GM12878 (cell line): ENCODE results near the gene WNT5B. TPM values are rescaled to one million over a fixed set of nuclear protein-coding genes. Genes with fewer than 3 reads are reported as not detected.
A peak's percentile ranks its signal among the peaks of the same experiment; 100 is the strongest.

Experiments
- ATAC-seq: fragments of 200-7000 bp; cut with Tn5 transposase; 3 replicates; pipeline ENCODE4 v1.9.1; 2020; ENCODE audit warnings: mild to moderate bottlenecking, moderate library complexity
- BruUV-seq: library from RNA; stranded (reverse); fragments of 400-500 nt; replicated peaks from 2 replicates; lab custom pipeline; 2021; lab: Mats Ljungman, UMichigan
- CTCF ChIA-PET: fragments of 300-600 bp; sonication (Branson Sonifier 250); formaldehyde crosslinking; extraction: SDS; loops from one replicate; lab custom pipeline; 2021; ENCODE audit warnings: inconsistent platforms; lab: Yijun Ruan, JAX
- POLR2A ChIA-PET: fragments of 350-600 bp; formaldehyde crosslinking; extraction: SDS; loops from one replicate; lab custom pipeline; 2021; ENCODE audit warnings: inconsistent platforms; lab: Charles Lee
- RAD21 ChIA-PET: fragments of 300-600 bp; sonication (Branson Sonifier 250); formaldehyde crosslinking; loops from one replicate; lab custom pipeline; 2023; ENCODE audit warnings: antibody characterized with exemption; ENCODE audit not compliant: unreplicated experiment; lab: Charles Lee
- SMC1A ChIA-PET: fragments of 300-600 bp; sonication (Branson Sonifier 250); formaldehyde crosslinking; loops from one replicate; lab custom pipeline; 2023; ENCODE audit not compliant: unreplicated experiment, uncharacterized antibody; lab: Charles Lee
- DNase-seq: peaks from one replicate; pipeline ENCODE4 v3.0.0-alpha.2; 2011; ENCODE audit warnings: low read depth, low spot score
- FAIRE-seq: peaks from 3 replicates; lab custom pipeline; 2011; peaks lifted over from hg19 to GRCh38; lab: Jason Lieb, UNC
- H2AFZ ChIP-seq: 2 replicates; pipeline ENCODE4 v1.6.0; 2011; ENCODE audit warnings: low read depth, low read length, control low read depth; ENCODE audit not compliant: control insufficient read depth
- H3K27ac ChIP-seq: 2 replicates; pipeline ENCODE4 v1.5.1; 2011; ENCODE audit warnings: control low read depth; ENCODE audit not compliant: control insufficient read depth, insufficient read depth
- H3K27me3 ChIP-seq, 2 experiments: replicated peaks in 1 of 2; 2 replicates each; pipeline versions ENCODE4 v1.6.0 to v1.6.1; 2011; ENCODE audit warnings: low read length in 1 of 2; ENCODE audit not compliant: control insufficient read depth in 2 of 2, insufficient read depth in 2 of 2
- H3K36me3 ChIP-seq, 2 experiments: 2 replicates each; pipeline ENCODE4 v1.5.1; 2011; ENCODE audit warnings: low read length in 1 of 2; ENCODE audit not compliant: control insufficient read depth in 2 of 2, insufficient read depth in 2 of 2
- H3K4me1 ChIP-seq: 2 replicates; pipeline ENCODE4 v1.6.1; 2011; ENCODE audit warnings: mild to moderate bottlenecking, low read length, moderate library complexity, mixed read lengths; ENCODE audit not compliant: control insufficient read depth, insufficient read depth
- H3K4me2 ChIP-seq: 2 replicates; pipeline ENCODE4 v1.6.0; 2011; ENCODE audit warnings: control low read depth; ENCODE audit not compliant: control insufficient read depth, insufficient read depth
- H3K4me3 ChIP-seq: fragments of 200-600 bp; sonication (generic); 2 replicates; pipeline ENCODE4 v1.5.1; 2016
- H3K79me2 ChIP-seq: 2 replicates; pipeline ENCODE4 v1.6.0; 2011; ENCODE audit warnings: low read length; ENCODE audit not compliant: control insufficient read depth, insufficient read depth
- H3K9ac ChIP-seq: 2 replicates; pipeline ENCODE4 v1.8.0; 2011; ENCODE audit warnings: low read length, control low read depth, mixed read lengths; ENCODE audit not compliant: control insufficient read depth, insufficient read depth
- H3K9me3 ChIP-seq: replicated peaks from 3 replicates; pipeline ENCODE4 v1.5.1; 2011; ENCODE audit warnings: mild to moderate bottlenecking, low read length; ENCODE audit not compliant: control insufficient read depth, insufficient read depth
- H4K20me1 ChIP-seq: 2 replicates; pipeline ENCODE4 v1.6.0; 2011; ENCODE audit not compliant: control insufficient read depth, insufficient read depth
- BCLAF1 ChIP-seq: fragments of 450-650 bp; IDR thresholded peaks from 2 replicates; pipeline ENCODE4 v1.6.1; 2017; ENCODE audit warnings: antibody characterized with exemption, mild to moderate bottlenecking, moderate library complexity
- CBFB ChIP-seq: IDR thresholded peaks from 2 replicates; pipeline ENCODE4 v1.6.1; 2016; ENCODE audit warnings: antibody characterized with exemption, low read depth
- CHD4 ChIP-seq: fragments of 200-600 bp; sonication (generic); IDR thresholded peaks from 2 replicates; pipeline ENCODE4 v1.6.1; 2016; ENCODE audit warnings: mild to moderate bottlenecking
- ELK1 ChIP-seq: IDR thresholded peaks from 2 replicates; pipeline ENCODE4 v1.6.1; 2012; ENCODE audit warnings: low read depth, low read length, improper control_type of control experiment
- HDGF ChIP-seq: fragments of 450-650 bp; IDR thresholded peaks from 2 replicates; pipeline ENCODE4 v1.6.1; 2016; ENCODE audit warnings: antibody characterized with exemption
- IRF5 ChIP-seq: fragments of 450-650 bp; IDR thresholded peaks from 2 replicates; pipeline ENCODE4 v1.6.1; 2017; ENCODE audit warnings: borderline replicate concordance
- MTA3 ChIP-seq: IDR thresholded peaks from 2 replicates; pipeline ENCODE4 v1.6.1; 2012; ENCODE audit warnings: low read length, inconsistent platforms, borderline replicate concordance
- MXI1 ChIP-seq: fragments of 150-350 bp; IDR thresholded peaks from 2 replicates; pipeline ENCODE4 v1.6.1; 2011; ENCODE audit warnings: low read depth, mild to moderate bottlenecking, inconsistent platforms, low read length, improper control_type of control experiment
- NBN ChIP-seq: fragments of 450-650 bp; IDR thresholded peaks from 2 replicates; pipeline ENCODE4 v1.6.1; 2016
- RUNX3 ChIP-seq: IDR thresholded peaks from 2 replicates; pipeline ENCODE4 v1.6.1; 2012; ENCODE audit warnings: low read length, inconsistent platforms
- SIN3A ChIP-seq: IDR thresholded peaks from 2 replicates; pipeline ENCODE4 v1.6.1; 2012; ENCODE audit warnings: low read depth, low read length, improper control_type of control experiment
- SMAD1 ChIP-seq: fragments of 450-650 bp; IDR thresholded peaks from 2 replicates; pipeline ENCODE4 v1.6.1; 2018; ENCODE audit warnings: mild to moderate bottlenecking, low read depth; ENCODE audit not compliant: partially characterized antibody
- ZBED1 ChIP-seq: IDR thresholded peaks from 2 replicates; pipeline ENCODE4 v1.6.1; 2016; ENCODE audit warnings: borderline replicate concordance
- WGBS: methylation state at CpG from one replicate; pipeline ENCODE4 v1.1.6; 2016; ENCODE audit warnings: low lambda C conversion rate; ENCODE audit not compliant: insufficient replicate concordance, insufficient coverage; ENCODE audit errors: missing lambda C conversion rate; 5-methylcytosine and 5-hydroxymethylcytosine counted together
- in situ Hi-C: fragments of 300-500 bp; cut with MboI; formaldehyde crosslinking; loops from 9 replicates; pipeline ENCODE4 v1.14.3; 2018; ENCODE audit warnings: mixed read lengths
- intact Hi-C: fragments of 100-400 bp; cut with micrococcal nuclease; formaldehyde crosslinking; loops from one replicate; pipeline ENCODE4 v1.14.2; 2022; ENCODE audit not compliant: unreplicated experiment
- polyA plus RNA-seq, 11 experiments: library from polyadenylated mRNA; depleted of rRNA in 4 of 11; unstranded in 6 of 11; stranded (reverse) in 5 of 11; fragments of >200 nt; fragmentation: Nextera tagmentation in 4 of 11; fragmentation: Illumina TruSeq in 1 of 11; extraction: Ambion mirVana in 4 of 11; extraction: Trizol in 1 of 11; gene quantifications; 1 replicate in 1 of 11; 2 replicates in 10 of 11; pipeline versions ENCODE4 v1.2.1 to v1.2.3, GENCODE V29; 2011 to 2016; ENCODE audit warnings: inconsistent platforms in 2 of 11, missing spikeins in 2 of 11, low read depth in 1 of 11
- total RNA-seq, 4 experiments: library from RNA; depleted of rRNA in 3 of 4; stranded (reverse); fragments of >200 nt in 3 of 4; fragmentation: Illumina TruSeq in 1 of 4; extraction: Trizol in 1 of 4; gene quantifications; 2 replicates each; pipeline versions ENCODE4 v1.2.1 to v1.2.3, GENCODE V29; 2013 to 2021
- TF ChIP-seq, protein P1 (sequence below): fragments of 450-650 bp; IDR thresholded peaks from 2 replicates; pipeline ENCODE4 v1.6.1; 2016; ENCODE audit warnings: mild to moderate bottlenecking, moderate library complexity, borderline replicate concordance

WNT5B gene
- total and polyA plus RNA-seq, 10 of the 15 experiments (the other 5 are each of a cell fraction or from before 2014, with no cell fraction given) = 0.45 to 18.3 (median 5.4) TPM

- in situ Hi-C loops = no loop called here
- TF ChIP-seq, protein P1, sequence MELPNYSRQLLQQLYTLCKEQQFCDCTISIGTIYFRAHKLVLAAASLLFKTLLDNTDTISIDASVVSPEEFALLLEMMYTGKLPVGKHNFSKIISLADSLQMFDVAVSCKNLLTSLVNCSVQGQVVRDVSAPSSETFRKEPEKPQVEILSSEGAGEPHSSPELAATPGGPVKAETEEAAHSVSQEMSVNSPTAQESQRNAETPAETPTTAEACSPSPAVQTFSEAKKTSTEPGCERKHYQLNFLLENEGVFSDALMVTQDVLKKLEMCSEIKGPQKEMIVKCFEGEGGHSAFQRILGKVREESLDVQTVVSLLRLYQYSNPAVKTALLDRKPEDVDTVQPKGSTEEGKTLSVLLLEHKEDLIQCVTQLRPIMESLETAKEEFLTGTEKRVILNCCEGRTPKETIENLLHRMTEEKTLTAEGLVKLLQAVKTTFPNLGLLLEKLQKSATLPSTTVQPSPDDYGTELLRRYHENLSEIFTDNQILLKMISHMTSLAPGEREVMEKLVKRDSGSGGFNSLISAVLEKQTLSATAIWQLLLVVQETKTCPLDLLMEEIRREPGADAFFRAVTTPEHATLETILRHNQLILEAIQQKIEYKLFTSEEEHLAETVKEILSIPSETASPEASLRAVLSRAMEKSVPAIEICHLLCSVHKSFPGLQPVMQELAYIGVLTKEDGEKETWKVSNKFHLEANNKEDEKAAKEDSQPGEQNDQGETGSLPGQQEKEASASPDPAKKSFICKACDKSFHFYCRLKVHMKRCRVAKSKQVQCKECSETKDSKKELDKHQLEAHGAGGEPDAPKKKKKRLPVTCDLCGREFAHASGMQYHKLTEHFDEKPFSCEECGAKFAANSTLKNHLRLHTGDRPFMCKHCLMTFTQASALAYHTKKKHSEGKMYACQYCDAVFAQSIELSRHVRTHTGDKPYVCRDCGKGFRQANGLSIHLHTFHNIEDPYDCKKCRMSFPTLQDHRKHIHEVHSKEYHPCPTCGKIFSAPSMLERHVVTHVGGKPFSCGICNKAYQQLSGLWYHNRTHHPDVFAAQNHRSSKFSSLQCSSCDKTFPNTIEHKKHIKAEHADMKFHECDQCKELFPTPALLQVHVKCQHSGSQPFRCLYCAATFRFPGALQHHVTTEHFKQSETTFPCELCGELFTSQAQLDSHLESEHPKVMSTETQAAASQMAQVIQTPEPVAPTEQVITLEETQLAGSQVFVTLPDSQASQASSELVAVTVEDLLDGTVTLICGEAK = no peak
- TF ChIP-seq MXI1 (no peak), NBN (peak; percentile 64), CBFB (peak; percentile 82; the same call in 1 of the 2 replicates), BCLAF1 (no peak), ELK1 (no peak), MTA3 (0 out of 2 replicates have a peak, but pooled peaks have one; percentile 28), ZBED1 (no peak), SIN3A (no peak), SMAD1 (no peak), HDGF (no peak), IRF5 (no peak), RUNX3 (peak; percentile 95), CHD4 (no peak)
Measured at GRCh38 chr12:1583421-1584078, 45.5 kb upstream of the WNT5B start.

More at GRCh38 chr12:1583421-1584078, 45.5 kb upstream of the WNT5B start:
- Histone ChIP-seq H2AFZ (no peak overlapping the region), H3K27ac (no peak overlapping the region), H3K4me2 (peak overlapping the region; percentile 15; the same call in 1 of the 2 replicates), H3K36me3 (no peaks in the 10 kb centered on the region), H3K27me3 (no peaks in the 10 kb centered on the region), H3K9me3 (no peaks in the 10 kb centered on the region), H3K4me3 (no peak overlapping the region), H3K9ac (no peak overlapping the region), H3K79me2 (no peaks in the 10 kb centered on the region), H4K20me1 (no peaks in the 10 kb centered on the region), H3K4me1 (no peaks in the 10 kb centered on the region)
- CTCF ChIA-PET = interaction anchor here (0.5 to 12.3 kb wide), 53 partner anchors 10 to 1018 kb away, joined by 3 to 287 read pairs (median 5); partner anchors contain the start of genes FBXL14, RAD52 and WNT5B
- FAIRE-seq (peak; percentile 91), ATAC-seq (peak; percentile 81), DNase-seq (peak; percentile 77)
- intact Hi-C loops = loop anchor here (1.0 to 5.0 kb wide), 6 partner anchors 51 to 517 kb away; no protein-coding TSS in a partner anchor
- BruUV-seq = no TSS peak
- under 1% methylated on average over 6 of the region's 6 CpGs for WGBS
- RAD21 ChIA-PET = interaction anchor here (0.6 to 4.9 kb wide), 47 partner anchors 9 to 1008 kb away, joined by 3 to 237 read pairs (median 4); partner anchors contain the start of genes RAD52 and WNT5B
- POLR2A ChIA-PET = interaction anchor here (0.6 to 2.0 kb wide), 8 partner anchors 9 to 968 kb away, joined by 3 to 12 read pairs (median 4); no protein-coding TSS in a partner anchor
- SMC1A ChIA-PET = interaction anchor here (0.6 to 12.3 kb wide), 44 partner anchors 9 to 768 kb away, joined by 3 to 276 read pairs (median 4); no protein-coding TSS in a partner anchor
